Activated naive CD4-positive, alpha-beta T cell treated with Interleukin-2 at 50 U/mL for 16 hours (primary cell): ENCODE data around the gene CDH18.
"Not testable (repeated sequence)": the region's sequence is repeated elsewhere in the genome, so short reads cannot be mapped to it uniquely, and the experiment has no call there.

ENCODE experiments used
- DNase-seq: peaks from one replicate; pipeline ENCODE4 v3.0.0-alpha.2; 2020

The CDH18 gene

GRCh38 chr5:19855931-19856330, 132.1 kb downstream of the CDH18 start:
- no peak for DNase-seq

- no peak for DNase-seq
These were observed 132.5 kb downstream of the CDH18 start for GRCh38 chr5:19855453-19855852.

GRCh38 chr5:19855031-19855430, 133.0 kb downstream of the CDH18 start:
- no peak for DNase-seq

GRCh38 chr5:19853616-19854240, 134.3 kb downstream of the CDH18 start:
- no peak for DNase-seq

GRCh38 chr5:19837536-19838174, 150.3 kb downstream of the CDH18 start:
- DNase-seq = no peak

- DNase-seq = no peak
These were observed 152.6 kb downstream of the CDH18 start for GRCh38 chr5:19835442-19835841.

GRCh38 chr5:19812720-19813119, 175.3 kb downstream of the CDH18 start:
- not testable (repeated sequence) for DNase-seq

GRCh38 chr5:19806756-19807155, 181.2 kb downstream of the CDH18 start:
- DNase-seq = no peak

- no peak for DNase-seq
These were observed 185.3 kb downstream of the CDH18 start for GRCh38 chr5:19802686-19803085.

- no peak for DNase-seq
These were observed 192.8 kb downstream of the CDH18 start for GRCh38 chr5:19795218-19795617.

- no peak for DNase-seq
These were observed 197.1 kb downstream of the CDH18 start for GRCh38 chr5:19790829-19791466.

GRCh38 chr5:19782566-19782965, 205.4 kb downstream of the CDH18 start:
- DNase-seq = no peak

- DNase-seq = no peak
These were observed 210.6 kb downstream of the CDH18 start for GRCh38 chr5:19777363-19777762.

GRCh38 chr5:19776886-19777285, 211.1 kb downstream of the CDH18 start:
- DNase-seq = not testable (repeated sequence)

GRCh38 chr5:19771174-19771835, 216.7 kb downstream of the CDH18 start:
- no peak for DNase-seq

- DNase-seq = no peak
These were observed 217.6 kb downstream of the CDH18 start for GRCh38 chr5:19770396-19770795.

- no peak for DNase-seq
These were observed 220.0 kb downstream of the CDH18 start for GRCh38 chr5:19767987-19768386.

GRCh38 chr5:19753579-19753978, 234.4 kb downstream of the CDH18 start:
- no peak for DNase-seq

- no peak for DNase-seq
These were observed 236.7 kb downstream of the CDH18 start for GRCh38 chr5:19751326-19751725.

GRCh38 chr5:19745247-19745646, 242.8 kb downstream of the CDH18 start:
- DNase-seq = no peak

- DNase-seq = no peak
These were observed 248.3 kb downstream of the CDH18 start for GRCh38 chr5:19739671-19740070.

- no peak for DNase-seq
These were observed 253.2 kb downstream of the CDH18 start for GRCh38 chr5:19734776-19735175.

GRCh38 chr5:19733612-19734495, 254.1 kb downstream of the CDH18 start:
- no peak for DNase-seq
